Bronchial epithelial cell (primary cell): ENCODE measurements around the gene DGKG. TPM values are rescaled to one million over a fixed set of nuclear protein-coding genes. Genes with fewer than 3 reads are reported as not detected.
A peak's percentile ranks its signal among the peaks of the same experiment; 100 is the strongest.

Experiments used
- DNase-seq: peaks from one replicate; pipeline ENCODE4 v3.0.0-alpha.2; 2010; ENCODE audit warnings: low read depth
- FAIRE-seq: peaks from 2 replicates; lab custom pipeline; 2011; peaks lifted over from hg19 to GRCh38; lab: Jason Lieb, UNC
- H3K27me3 ChIP-seq: 2 replicates; pipeline ENCODE4 v1.5.1; 2011; ENCODE audit warnings: low read length; ENCODE audit not compliant: control insufficient read depth, insufficient read depth
- H3K36me3 ChIP-seq: 2 replicates; pipeline ENCODE4 v1.5.1; 2011; ENCODE audit warnings: low read length; ENCODE audit not compliant: control insufficient read depth, insufficient read depth
- H3K4me3 ChIP-seq: 2 replicates; pipeline ENCODE4 v1.5.1; 2011; ENCODE audit warnings: mild to moderate bottlenecking, low read depth, low read length, control low read depth
- CTCF ChIP-seq: IDR thresholded peaks from 2 replicates; pipeline ENCODE4 v1.5.1; 2011; ENCODE audit warnings: mild to moderate bottlenecking, moderate library complexity, low read length, control low read depth, inconsistent platforms; ENCODE audit not compliant: insufficient read depth, severe bottlenecking
- total RNA-seq: library from RNA; depleted of rRNA; stranded (reverse); fragments of >200 nt; gene quantifications from 2 replicates; pipeline ENCODE4 v1.2.1, GENCODE V29; 2014

Gene DGKG
- total RNA-seq, 1 donor from 2014 or later: not detected

- peak; percentile 48 for TF ChIP-seq CTCF
- Histone ChIP-seq H3K27me3 (no peaks in the 10 kb centered on the region), H3K36me3 (no peaks in the 10 kb centered on the region), H3K4me3 (no peak overlapping the region)
- FAIRE-seq (no peak), DNase-seq (peak; percentile 15)
These were observed 93.2 kb downstream of the DGKG start for GRCh38 chr3:186268616-186269448.

- Histone ChIP-seq H3K36me3 (no peaks in the 10 kb centered on the region), H3K4me3 (no peak overlapping the region), H3K27me3 (no peaks in the 10 kb centered on the region)
- DNase-seq (no peak), FAIRE-seq (no peak)
- no peak for TF ChIP-seq CTCF
These were observed 94.3 kb downstream of the DGKG start for GRCh38 chr3:186267758-186268157.

- Histone ChIP-seq H3K4me3 (no peak overlapping the region), H3K36me3 (no peaks in the 10 kb centered on the region), H3K27me3 (no peaks in the 10 kb centered on the region)
- TF ChIP-seq CTCF: no peak
- DNase-seq (no peak), FAIRE-seq (no peak)
These were observed 97.2 kb downstream of the DGKG start for GRCh38 chr3:186264608-186265400.

GRCh38 chr3:186261638-186262037 is 100.4 kb downstream of the DGKG start:
- Histone ChIP-seq H3K36me3 (no peaks in the 10 kb centered on the region), H3K27me3 (no peaks in the 10 kb centered on the region), H3K4me3 (no peak overlapping the region)
- FAIRE-seq: no peak
- no peak for DNase-seq
- TF ChIP-seq CTCF: peak; percentile 9

GRCh38 chr3:186260726-186261125 is 101.3 kb downstream of the DGKG start:
- no peak for FAIRE-seq
- DNase-seq: no peak
- TF ChIP-seq CTCF: no peak
- Histone ChIP-seq H3K36me3 (no peaks in the 10 kb centered on the region), H3K4me3 (no peak overlapping the region), H3K27me3 (no peaks in the 10 kb centered on the region)
